IPS DF 6.9 (cell line): ENCODE measurements around the gene POLE2.
"Not testable (repeated sequence)": the region's sequence is repeated elsewhere in the genome, so short reads cannot be mapped to it uniquely, and the experiment has no call there.

Experiments
- DNase-seq: peaks from one replicate; pipeline ENCODE4 v3.0.0-alpha.2; 2013; ENCODE audit warnings: low read depth, low spot score
- H3K27ac ChIP-seq: one replicate; pipeline ENCODE4 v1.5.1; 2013; ENCODE audit warnings: low read length, control low read depth
- H3K27me3 ChIP-seq: 2 replicates; pipeline ENCODE4 v1.6.1; 2013; ENCODE audit warnings: mild to moderate bottlenecking, low read length; ENCODE audit not compliant: control insufficient read depth, insufficient read depth
- H3K36me3 ChIP-seq: 2 replicates; pipeline ENCODE4 v1.6.1; 2013; ENCODE audit warnings: low read length; ENCODE audit not compliant: control insufficient read depth, insufficient read depth
- H3K4me1 ChIP-seq: 2 replicates; pipeline ENCODE4 v1.6.1; 2013; ENCODE audit warnings: low read length; ENCODE audit not compliant: control insufficient read depth, insufficient read depth
- H3K4me3 ChIP-seq: 2 replicates; pipeline ENCODE4 v1.5.1; 2013; ENCODE audit warnings: mild to moderate bottlenecking, low read length
- H3K9me3 ChIP-seq: 2 replicates; pipeline ENCODE4 v1.6.1; 2013; ENCODE audit warnings: low read length, inconsistent platforms; ENCODE audit not compliant: control insufficient read depth, insufficient read depth
- WGBS: extraction: QIAGEN DNeasy Blood & Tissue Kit; methylation state at CpG from one replicate; pipeline ENCODE4 v1.1.7; 2013; ENCODE audit warnings: mixed read lengths, missing lambda C conversion rate; ENCODE audit not compliant: insufficient read length, insufficient coverage; 5-methylcytosine and 5-hydroxymethylcytosine counted together

The POLE2 gene

GRCh38 chr14:49702725-49703124 lies 14.7 kb upstream of the POLE2 start:
- Histone ChIP-seq H3K9me3 (no peaks in the 10 kb centered on the region), H3K27me3 (no peaks in the 10 kb centered on the region), H3K4me1 (no peaks in the 10 kb centered on the region), H3K27ac (no peak overlapping the region), H3K4me3 (no peak overlapping the region), H3K36me3 (no peaks in the 10 kb centered on the region)
- no CpG with 5 or more reads among the region's 4 CpGs for WGBS
- no peak for DNase-seq

GRCh38 chr14:49693735-49694124 lies 5.7 kb upstream of the POLE2 start:
- not testable (repeated sequence) for H3K27ac ChIP-seq, H3K4me1 ChIP-seq, H3K27me3 ChIP-seq, DNase-seq, H3K9me3 ChIP-seq, H3K36me3 ChIP-seq
- WGBS, result no CpG with 5 or more reads among the region's 13 CpGs
- peak overlapping the region; percentile 47; the same call in 1 of the 2 replicates for H3K4me3 ChIP-seq

DNA sequence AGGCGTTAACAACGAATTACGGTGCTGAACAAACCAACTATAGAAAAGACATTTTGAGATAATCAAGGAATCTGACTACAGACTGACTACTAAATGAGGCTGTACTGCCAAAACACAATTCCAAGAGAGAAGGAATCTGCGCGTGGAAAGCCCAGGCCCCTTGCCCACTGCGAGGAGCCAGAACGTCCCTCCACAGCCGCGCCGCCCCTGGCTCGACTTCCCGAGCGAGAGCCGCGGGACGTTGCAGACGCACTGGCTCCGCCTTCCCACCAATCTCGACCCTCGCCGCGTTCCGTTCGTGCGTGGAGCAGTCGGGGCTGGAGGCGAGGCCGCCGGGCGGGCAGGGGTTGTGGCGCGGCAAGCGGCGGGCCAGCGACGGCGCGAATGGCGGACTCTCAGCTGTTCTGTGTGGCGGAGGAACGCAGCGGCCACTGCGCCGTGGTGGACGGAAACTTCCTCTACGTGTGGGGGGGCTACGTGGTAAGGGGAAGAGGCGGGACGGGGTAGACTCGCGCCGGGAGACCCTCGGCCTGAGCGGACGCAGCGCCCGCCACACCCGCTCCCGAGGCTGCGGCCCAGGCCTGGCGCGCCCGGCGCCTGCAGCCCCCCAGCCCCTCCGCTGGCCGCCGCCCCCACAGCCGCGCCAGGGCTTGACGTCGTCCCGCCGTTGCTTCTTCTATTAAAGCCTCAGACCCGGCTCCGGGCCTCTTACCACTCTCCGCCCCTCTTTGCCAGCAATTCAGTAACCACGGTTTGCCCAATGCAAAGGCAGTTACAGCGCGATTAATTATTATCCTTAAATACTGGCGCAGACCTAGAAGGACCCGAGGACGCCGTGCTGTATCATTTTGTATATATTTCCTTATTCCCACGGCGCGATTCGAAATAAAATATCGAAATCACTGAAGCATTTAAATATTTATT lies 5.1 kb upstream of the POLE2 start, which contains the start of gene KLHDC1:
Gene KLHDC1 (plus strand): TSS at position 310 of the 924 bp plus-strand sequence. CDS start 75 bp downstream, at position 385.
- Histone ChIP-seq H3K4me1 (no peaks in the 10 kb centered on the region), H3K27ac (no peak within 1 kb of the TSS), H3K27me3 (no peaks in the 10 kb centered on the region; the same call in 1 of the 2 replicates), H3K36me3 (no peaks in the 10 kb centered on the region), H3K9me3 (no peaks in the 10 kb centered on the region), H3K4me3 (peak within 1 kb of the TSS; percentile 47)
- WGBS, result no CpG with 5 or more reads among the region's 88 CpGs
- DNase-seq, result no peak

DNA sequence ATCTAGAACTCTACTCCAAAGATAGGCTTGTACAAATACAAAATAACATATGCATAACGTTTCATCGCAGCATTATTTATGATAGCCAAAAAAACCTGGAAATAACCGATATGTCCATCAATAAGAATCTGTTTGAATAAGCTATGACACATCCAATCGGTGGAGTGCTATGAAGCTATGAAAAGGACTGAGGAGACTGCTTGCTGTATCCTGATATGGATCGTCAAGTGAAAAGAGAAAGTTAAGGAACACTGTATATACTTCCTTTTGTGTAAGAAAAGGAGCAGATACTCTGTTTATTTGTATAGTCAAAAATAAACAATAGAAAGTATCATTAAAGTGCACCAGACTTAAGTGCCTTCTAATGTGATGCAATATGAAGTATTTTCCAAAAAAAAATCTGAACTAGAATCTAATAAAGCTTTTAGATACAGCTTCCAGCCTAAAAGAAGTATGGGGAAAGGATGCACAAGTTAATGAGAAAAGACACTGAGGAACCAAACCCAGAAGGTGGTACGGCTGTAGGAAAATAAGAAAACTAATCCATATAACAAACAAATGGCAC lies 4.3 kb upstream of the POLE2 start:
- Histone ChIP-seq H3K27ac (no peak overlapping the region), H3K4me1 (no peaks in the 10 kb centered on the region), H3K4me3 (no peak overlapping the region), H3K9me3 (no peaks in the 10 kb centered on the region), H3K27me3 (no peaks in the 10 kb centered on the region; the same call in 1 of the 2 replicates), H3K36me3 (no peaks in the 10 kb centered on the region)
- no peak for DNase-seq
- WGBS, result no CpG with 5 or more reads among the region's 6 CpGs

GRCh38 chr14:49691031-49691430 lies 3.0 kb upstream of the POLE2 start:
- no peaks in the 10 kb centered on the region for H3K9me3 ChIP-seq
- DNase-seq, result no peak
- whole genome bisulfite sequencing, result no CpG with 5 or more reads among the region's 4 CpGs
- no peaks in the 10 kb centered on the region for H3K4me1 ChIP-seq
- H3K27ac ChIP-seq, result no peak overlapping the region
- H3K36me3 ChIP-seq, result no peaks in the 10 kb centered on the region
- H3K27me3 ChIP-seq, result no peaks in the 10 kb centered on the region; the same call in 1 of the 2 replicates
- H3K4me3 ChIP-seq, result no peak overlapping the region

DNA sequence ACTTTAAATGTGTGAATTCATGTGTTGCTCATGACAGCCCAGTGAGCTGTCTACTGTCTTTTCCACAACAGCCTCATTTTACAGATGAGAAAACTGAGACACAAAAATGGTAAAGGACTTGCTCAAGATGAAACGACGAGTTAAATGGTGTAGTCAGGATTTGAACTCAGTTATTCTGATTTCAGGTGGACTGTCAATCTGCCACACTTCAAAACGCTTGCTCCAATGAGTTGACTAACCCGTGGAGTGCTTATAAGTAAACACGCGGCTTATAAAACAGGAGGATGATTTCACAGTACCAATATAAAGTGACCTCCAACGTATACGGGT lies 652 bp upstream of the POLE2 start:
- DNase-seq, result no peak
- no peaks in the 10 kb centered on the region for H3K9me3 ChIP-seq
- no peaks in the 10 kb centered on the region; the same call in 1 of the 2 replicates for H3K27me3 ChIP-seq
- H3K27ac ChIP-seq, result no peak overlapping the region
- WGBS, result no CpG with 5 or more reads among the region's 8 CpGs
- no peak overlapping the region; the same call in 1 of the 2 replicates for H3K4me3 ChIP-seq
- H3K4me1 ChIP-seq, result no peaks in the 10 kb centered on the region
- no peaks in the 10 kb centered on the region for H3K36me3 ChIP-seq

DNA sequence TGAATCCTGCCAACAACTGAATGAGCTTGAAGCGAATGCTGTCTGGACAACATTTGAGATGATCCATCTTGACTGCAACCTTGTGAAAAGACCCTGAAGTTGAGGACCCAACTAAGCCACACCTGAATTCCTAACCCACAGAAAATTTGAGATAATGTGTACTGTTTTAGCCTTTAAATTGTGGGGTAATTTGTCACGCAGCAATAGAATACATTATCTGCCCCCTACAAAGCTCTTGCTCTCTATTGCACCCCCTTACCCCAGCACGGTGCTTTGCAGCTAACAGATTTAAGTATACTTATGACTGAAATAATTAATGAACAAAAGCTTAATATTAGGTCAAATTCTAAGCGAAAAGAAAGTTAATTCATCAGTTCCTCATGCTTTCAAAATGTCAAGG lies 1.6 kb downstream of the POLE2 start:
- Histone ChIP-seq H3K9me3 (no peaks in the 10 kb centered on the region), H3K27me3 (no peaks in the 10 kb centered on the region), H3K36me3 (no peaks in the 10 kb centered on the region), H3K4me3 (no peak overlapping the region), H3K4me1 (no peaks in the 10 kb centered on the region), H3K27ac (no peak overlapping the region)
- no peak for DNase-seq
- no CpG with 5 or more reads among the region's 4 CpGs for WGBS

GRCh38 chr14:49679271-49679670 lies 8.7 kb downstream of the POLE2 start:
- Histone ChIP-seq H3K27me3 (no peaks in the 10 kb centered on the region; the same call in 1 of the 2 replicates), H3K27ac (no peak overlapping the region), H3K4me1 (no peaks in the 10 kb centered on the region), H3K9me3 (no peaks in the 10 kb centered on the region), H3K36me3 (peaks cover 8% of the 10 kb centered on the region), H3K4me3 (no peak overlapping the region)
- no CpG with 5 or more reads among the region's 2 CpGs for WGBS
- DNase-seq, result no peak

DNA sequence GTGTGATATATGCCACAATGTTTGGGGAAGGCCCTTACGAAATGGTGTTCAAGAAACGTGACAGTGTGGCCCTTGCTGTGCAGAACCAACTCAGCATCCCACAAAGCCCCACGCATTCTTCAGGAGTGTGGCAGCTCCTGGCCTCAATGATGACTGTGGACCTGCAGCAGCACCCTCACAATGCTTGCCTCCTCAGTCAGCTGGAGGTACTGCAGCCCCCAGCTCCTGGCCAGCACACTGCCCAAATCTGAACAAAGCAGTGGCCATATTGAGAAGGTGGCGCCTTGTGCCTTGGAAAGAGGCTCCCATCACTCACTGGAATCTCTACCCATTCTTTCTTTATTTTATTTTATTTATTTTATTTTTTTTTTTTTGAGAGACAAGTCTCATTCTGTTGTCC lies 10.4 kb downstream of the POLE2 start:
- H3K27me3 ChIP-seq, result no peaks in the 10 kb centered on the region; the same call in 1 of the 2 replicates
- no peaks in the 10 kb centered on the region for H3K9me3 ChIP-seq
- peaks cover 8% of the 10 kb centered on the region for H3K36me3 ChIP-seq
- WGBS, result no CpG with 5 or more reads among the region's 4 CpGs
- H3K27ac ChIP-seq, result no peak overlapping the region
- no peak for DNase-seq
- H3K4me1 ChIP-seq, result no peaks in the 10 kb centered on the region
- H3K4me3 ChIP-seq, result no peak overlapping the region

- no CpG with 5 or more reads among the region's 2 CpGs for WGBS
- H3K27ac ChIP-seq, result no peak overlapping the region
- no peak for DNase-seq
- H3K27me3 ChIP-seq, result no peaks in the 10 kb centered on the region; the same call in 1 of the 2 replicates
- no peak overlapping the region for H3K4me3 ChIP-seq
- peaks cover 8% of the 10 kb centered on the region for H3K36me3 ChIP-seq
- H3K9me3 ChIP-seq, result no peaks in the 10 kb centered on the region
- no peaks in the 10 kb centered on the region for H3K4me1 ChIP-seq
Measured at GRCh38 chr14:49673586-49673985, 14.4 kb downstream of the POLE2 start.
